ENCODE results near the gene ZNF837. TPM values are rescaled to one million over a fixed set of nuclear protein-coding genes. Genes with fewer than 3 reads are reported as not detected.

Gene ZNF837
- total and polyA plus RNA-seq, 2 of the 13 experiments (the other 11 are each of a cell fraction or from before 2014, with no cell fraction given) = 0.29 to 1.3 TPM

- TF ChIP-seq PBX3 (CRISPR knock-in tag; IDR thresholded peaks at IDR 0.05; ENCODE audit: borderline replicate concordance) = no peak
- TF ChIP-seq ZNF530 (CRISPR knock-in tag; IDR thresholded peaks at IDR 0.05; ENCODE audit: low read depth) = no peak
- no peak for TF ChIP-seq MTA1 (CRISPR knock-in tag; IDR thresholded peaks at IDR 0.05; ENCODE audit: borderline replicate concordance)
- TF ChIP-seq SIX1 (CRISPR knock-in tag; IDR thresholded peaks at IDR 0.05; ENCODE audit: borderline replicate concordance) = no peak
- TF ChIP-seq ZNF263 (CRISPR knock-in tag; IDR thresholded peaks at IDR 0.05) = 0 out of 2 replicates have a peak, but pooled peaks have one; percentile 44
- no peak for TF ChIP-seq CCAR2 (optimal IDR thresholded peaks at IDR 0.05; ENCODE audit: low read depth, low read length)
- TF ChIP-seq SALL2 (CRISPR knock-in tag; IDR thresholded peaks at IDR 0.05) = peak; percentile 17; the same call in 1 of the 2 replicates
- TF ChIP-seq RCOR2 (CRISPR knock-in tag; IDR thresholded peaks at IDR 0.05) = no peak
- TF ChIP-seq ZNF782 (CRISPR knock-in tag; IDR thresholded peaks at IDR 0.05; ENCODE audit: borderline replicate concordance) = no peak
- no peak for TF ChIP-seq ZSCAN9 (CRISPR knock-in tag; IDR thresholded peaks at IDR 0.05; ENCODE audit: borderline replicate concordance)
- no peak for TF ChIP-seq SATB2 (CRISPR knock-in tag; IDR thresholded peaks at IDR 0.05)
- TF ChIP-seq ZNF441 (CRISPR knock-in tag; IDR thresholded peaks at IDR 0.05; ENCODE audit: borderline replicate concordance) = 0 out of 2 replicates have a peak, but pooled peaks have one; percentile 23
- no peak for TF ChIP-seq EHMT2 (IDR thresholded peaks at IDR 0.05; ENCODE audit: borderline replicate concordance, low read depth, low read length)
- TF ChIP-seq ZBTB20 (CRISPR knock-in tag; IDR thresholded peaks at IDR 0.05; ENCODE audit: borderline replicate concordance, low read depth) = no peak; the same call in 1 of the 2 replicates
- no peak for TF ChIP-seq U2AF1 (optimal IDR thresholded peaks at IDR 0.05; ENCODE audit: low read depth, low read length)
- TF ChIP-seq HMG20B (CRISPR knock-in tag; conservative IDR thresholded peaks at IDR 0.05) = no peak
- TF ChIP-seq DPF2 (CRISPR knock-in tag; IDR thresholded peaks at IDR 0.05; ENCODE audit: borderline replicate concordance, low read depth) = no peak
- no peak for TF ChIP-seq ZMYM2 (CRISPR knock-in tag; IDR thresholded peaks at IDR 0.05)
- TF ChIP-seq SRF (IDR thresholded peaks at IDR 0.05; ENCODE audit: low read depth, low read length) = no peak
- TF ChIP-seq ZBTB44 (CRISPR knock-in tag; IDR thresholded peaks at IDR 0.05) = 0 out of 2 replicates have a peak, but pooled peaks have one; percentile 20
- no peak for TF ChIP-seq ZBTB8A (CRISPR knock-in tag; IDR thresholded peaks at IDR 0.05; ENCODE audit: borderline replicate concordance, low read depth)
- TF ChIP-seq IRF1 (CRISPR knock-in tag; IDR thresholded peaks at IDR 0.05; ENCODE audit: low read depth) = no peak
- TF ChIP-seq GPBP1L1 (CRISPR knock-in tag; IDR thresholded peaks at IDR 0.05) = no peak
- no peak for TF ChIP-seq ZNF382 (CRISPR knock-in tag; IDR thresholded peaks at IDR 0.05; ENCODE audit: borderline replicate concordance)
Measured at GRCh38 chr19:58400916-58401839, 20.3 kb upstream of the ZNF837 start (continued).
